ENCODE data around the gene ORAI1. TPM values are rescaled to one million over a fixed set of nuclear protein-coding genes. Genes with fewer than 3 reads are reported as not detected.
"Not testable (repeated sequence)": the region's sequence is repeated elsewhere in the genome, so short reads cannot be mapped to it uniquely, and the experiment has no call there.

The ORAI1 gene
- total and polyA plus RNA-seq, 12 donors = 1.9 to 16.1 (median 6.9) TPM

- no peaks in the 10 kb centered on the region for H3K9me3 ChIP-seq (replicated peaks in 1 of 3)
- intact Hi-C loops (cut with DNase I) = loop anchor here in 1 of 2 donors (5.0 kb wide), 1 partner anchor 39 kb away; the partner anchor contains the start of gene MORN3
- 72 to 88% (median 82%) methylated on average over 5 of the region's 5 CpGs for WGBS, 4 donors
- H3K27me3 ChIP-seq = no peaks in the 10 kb centered on the region
- DNase-seq = no peak
- no peak overlapping the region for H3K27ac ChIP-seq
- H3K4me3 ChIP-seq = peak overlapping the region in 1 of 4 donors; percentile 75
- no peaks in the 10 kb centered on the region for H3K36me3 ChIP-seq (replicated peaks in 1 of 2)
- peaks cover 12 to 57% of the 10 kb centered on the region in 2 donors for H3K4me1 ChIP-seq (replicated peaks in 1 of 2)
- TF ChIP-seq POLR2A (IDR thresholded peaks at IDR 0.05) (no peak), CTCF (IDR thresholded peaks at IDR 0.05) (no peak)
Observed at GRCh38 chr12:121628536-121628935, 2.2 kb downstream of the ORAI1 start.

- TF ChIP-seq CTCF (IDR thresholded peaks at IDR 0.05) (no peak), POLR2A (IDR thresholded peaks at IDR 0.05) (no peak)
- intact Hi-C loops (cut with DNase I) = no loop called here
- Histone ChIP-seq H3K4me3 (no peak overlapping the region), H3K9me3 (replicated peaks in 1 of 3) (no peaks in the 10 kb centered on the region), H3K4me1 (replicated peaks in 1 of 2) (peaks cover 10 to 52% of the 10 kb centered on the region in 2 donors), H3K36me3 (replicated peaks in 1 of 2) (no peaks in the 10 kb centered on the region), H3K27ac (peak overlapping the region in 2 of 5 donors; percentile 42 to 71), H3K27me3 (no peaks in the 10 kb centered on the region)
- 75 to 86% (median 79%) methylated on average over 7 of the region's 7 CpGs for WGBS, 4 donors
- no peak for DNase-seq
Observed at GRCh38 chr12:121630791-121631355, 4.5 kb downstream of the ORAI1 start.

GRCh38 chr12:121632069-121632970, 6.0 kb downstream of the ORAI1 start:
- intact Hi-C loops (cut with DNase I) = no loop called here
- Histone ChIP-seq H3K4me1 (replicated peaks in 1 of 2) (peaks cover 5 to 48% of the 10 kb centered on the region in 2 donors), H3K9me3 (replicated peaks in 1 of 3) (no peaks in the 10 kb centered on the region), H3K27ac (peak overlapping the region in 1 of 5 donors; percentile 45), H3K4me3 (no peak overlapping the region), H3K36me3 (replicated peaks in 1 of 2) (no peaks in the 10 kb centered on the region), H3K27me3 (no peaks in the 10 kb centered on the region)
- no peak for DNase-seq
- WGBS, 4 donors = 73 to 80% (median 76%) methylated on average over 11 of the region's 11 CpGs
- TF ChIP-seq CTCF (IDR thresholded peaks at IDR 0.05) = no peak
- TF ChIP-seq POLR2A (IDR thresholded peaks at IDR 0.05) = no peak

- H3K27me3 ChIP-seq; intact Hi-C loops (cut with DNase I); DNase-seq; H3K27ac ChIP-seq; H3K9me3 ChIP-seq (replicated peaks in 1 of 3); H3K4me3 ChIP-seq; H3K36me3 ChIP-seq (replicated peaks in 1 of 2): not testable (repeated sequence)
- peaks cover 0 to 33% of the 10 kb centered on the region in 2 donors for H3K4me1 ChIP-seq (replicated peaks in 1 of 2)
- WGBS, 4 donors = 92 to 97% (median 95%) methylated on average over 3 to 6 of the region's 11 CpGs
Observed at GRCh38 chr12:121633833-121634196, 7.5 kb downstream of the ORAI1 start.
